ENCODE results near the gene ABCC1.
"Not testable (repeated sequence)": the region's sequence is repeated elsewhere in the genome, so short reads cannot be mapped to it uniquely, and the experiment has no call there.

ABCC1 gene

GRCh38 chr16:16086653-16087446 is 137.4 kb downstream of the ABCC1 start:
- DNase-seq, result no peak

DNA sequence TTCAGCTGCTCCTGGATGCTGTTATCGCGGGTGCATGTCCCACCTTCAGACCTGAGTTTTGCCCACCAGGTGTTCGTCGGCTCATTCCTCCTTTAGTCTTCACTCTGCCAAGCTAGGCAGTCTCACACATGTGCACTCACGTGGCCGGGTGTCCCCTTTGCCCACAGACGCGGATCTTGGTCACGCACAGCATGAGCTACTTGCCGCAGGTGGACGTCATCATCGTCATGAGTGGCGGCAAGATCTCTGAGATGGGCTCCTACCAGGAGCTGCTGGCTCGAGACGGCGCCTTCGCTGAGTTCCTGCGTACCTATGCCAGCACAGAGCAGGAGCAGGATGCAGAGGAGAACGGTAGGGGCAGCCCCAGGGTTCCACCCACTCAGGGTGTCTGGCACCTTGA is 140.8 kb downstream of the ABCC1 start:
- no peak for DNase-seq

DNA sequence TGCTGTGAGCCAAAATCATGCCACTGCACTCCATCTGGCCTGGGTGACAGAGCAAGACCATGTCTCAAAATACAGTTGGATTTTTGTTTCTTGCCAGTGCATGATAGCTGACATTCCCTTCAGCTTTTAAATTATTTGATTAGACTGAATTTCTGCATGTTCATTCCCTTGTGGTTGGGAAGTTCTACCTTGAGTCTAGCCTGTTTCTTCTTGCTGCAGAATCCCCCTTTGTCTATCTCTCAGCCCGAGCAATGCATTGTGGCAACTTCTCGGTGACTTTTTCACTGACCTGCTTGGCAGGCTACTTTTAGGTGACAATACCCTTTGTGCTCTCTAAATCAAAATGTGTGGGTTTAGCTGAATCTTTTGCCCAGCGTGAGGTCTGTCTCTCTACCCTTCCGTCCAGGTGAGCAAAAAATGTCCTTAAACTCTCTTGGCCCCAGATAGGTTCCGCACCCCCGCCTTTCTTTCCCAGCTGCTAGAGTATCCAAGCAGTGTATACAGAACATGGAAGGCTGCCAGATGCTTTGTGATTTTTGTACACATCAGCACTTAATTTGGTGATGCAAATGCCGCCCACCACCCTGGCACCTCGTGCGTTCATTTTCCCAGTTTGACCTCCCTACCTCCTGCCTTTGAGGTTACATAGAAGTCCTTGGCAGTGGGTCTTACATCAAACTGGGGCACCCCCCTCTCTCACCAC is 143.7 kb downstream of the ABCC1 start:
- DNase-seq, result no peak

DNA sequence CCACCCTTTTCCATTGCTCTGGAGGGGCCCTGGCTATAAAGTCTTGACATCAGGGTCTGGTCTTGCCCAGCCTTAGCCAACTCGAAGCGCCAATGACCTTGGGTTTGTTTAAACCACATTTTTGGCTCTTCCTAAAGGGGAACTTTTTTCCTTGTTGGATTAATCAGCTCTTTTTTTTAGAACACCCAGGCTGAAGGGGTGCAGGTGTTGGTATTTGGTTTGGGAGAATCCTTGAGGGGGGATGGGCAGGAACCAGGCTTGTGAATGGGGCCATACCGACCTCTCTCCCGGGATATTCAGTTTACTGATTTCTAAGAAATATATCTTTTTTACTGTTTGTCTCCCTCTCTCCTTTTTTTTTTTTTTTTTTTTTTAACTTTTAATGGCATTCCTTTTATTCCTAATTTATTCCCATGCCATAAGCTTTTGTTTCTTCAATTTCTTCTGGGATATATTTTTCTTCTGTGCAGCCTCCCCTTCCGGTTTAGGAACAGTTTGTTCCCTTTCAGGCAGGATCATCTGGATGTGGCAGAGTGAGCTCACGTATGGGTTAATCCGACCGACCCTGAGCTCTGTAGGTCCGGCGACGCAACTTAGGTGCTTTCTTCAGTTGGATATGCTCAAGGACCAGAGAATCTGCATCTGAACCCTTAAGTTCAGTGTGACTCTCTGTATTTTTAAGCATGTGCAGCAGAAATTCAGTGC is 144.4 kb downstream of the ABCC1 start:
- DNase-seq, result no peak

DNA sequence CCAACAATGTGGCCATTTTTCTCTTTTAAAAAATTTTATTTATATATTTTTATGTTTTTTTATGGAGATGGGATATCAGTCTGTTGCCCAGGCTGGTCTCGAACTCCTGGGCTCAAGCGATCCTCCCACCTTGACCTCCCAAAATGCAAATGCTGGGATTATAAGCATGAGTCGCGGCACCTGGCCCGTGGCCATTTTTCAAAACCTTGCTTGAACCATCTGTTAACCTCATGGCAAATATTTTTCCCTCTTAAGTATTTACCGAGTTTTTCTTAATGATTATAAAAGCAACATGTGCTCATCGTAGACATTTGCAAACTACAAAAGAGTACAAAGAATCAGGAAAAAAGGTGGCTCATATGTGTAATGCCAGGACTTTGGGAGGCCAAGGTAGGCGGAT is 146.2 kb downstream of the ABCC1 start:
- DNase-seq, result no peak

GRCh38 chr16:16096121-16096857 is 146.9 kb downstream of the ABCC1 start:
- no peak for DNase-seq

DNA sequence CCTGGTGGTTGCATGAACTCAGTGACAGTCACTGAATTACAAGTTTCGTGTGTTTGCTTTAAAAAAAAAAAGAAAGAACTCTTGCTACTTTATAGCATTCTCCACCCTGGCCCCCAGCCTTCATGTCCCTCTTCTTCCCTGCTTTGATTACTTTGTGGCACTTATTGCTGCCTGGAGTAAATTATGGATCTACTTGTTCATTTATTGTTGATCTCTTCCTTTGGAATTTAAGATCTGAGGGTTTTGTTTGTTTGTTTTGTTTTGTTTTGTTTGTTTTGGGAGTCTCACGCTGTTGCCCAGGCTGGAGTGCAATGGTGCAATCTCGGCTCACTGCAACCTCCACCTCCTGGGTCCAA is 147.4 kb downstream of the ABCC1 start:
- no peak for DNase-seq

DNA sequence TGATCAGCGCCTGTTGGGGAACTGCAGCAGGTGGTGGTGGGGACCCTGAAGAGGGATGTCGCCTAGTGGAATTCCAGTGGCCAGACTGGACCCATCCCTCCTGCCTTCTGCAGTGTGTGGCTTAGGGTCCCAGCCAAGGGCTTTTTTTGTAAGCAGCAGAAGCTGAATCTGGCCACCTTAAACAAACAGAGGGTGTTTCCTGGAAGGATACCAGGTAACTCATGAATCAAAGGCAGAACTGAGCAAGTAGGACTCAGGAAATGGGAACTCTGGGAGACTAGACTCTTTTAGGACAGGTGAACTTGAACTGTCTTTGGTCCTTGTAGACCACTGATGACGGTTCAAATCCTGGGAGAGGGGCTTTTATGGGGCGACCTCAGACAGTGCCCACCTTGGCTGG is 149.9 kb downstream of the ABCC1 start:
- no peak for DNase-seq

- no peak for DNase-seq
These were observed 151.2 kb downstream of the ABCC1 start for GRCh38 chr16:16100631-16101030.

GRCh38 chr16:16101585-16101984 is 152.2 kb downstream of the ABCC1 start:
- no peak for DNase-seq

- no peak for DNase-seq
These were observed 153.3 kb downstream of the ABCC1 start for GRCh38 chr16:16102738-16103137.

DNA sequence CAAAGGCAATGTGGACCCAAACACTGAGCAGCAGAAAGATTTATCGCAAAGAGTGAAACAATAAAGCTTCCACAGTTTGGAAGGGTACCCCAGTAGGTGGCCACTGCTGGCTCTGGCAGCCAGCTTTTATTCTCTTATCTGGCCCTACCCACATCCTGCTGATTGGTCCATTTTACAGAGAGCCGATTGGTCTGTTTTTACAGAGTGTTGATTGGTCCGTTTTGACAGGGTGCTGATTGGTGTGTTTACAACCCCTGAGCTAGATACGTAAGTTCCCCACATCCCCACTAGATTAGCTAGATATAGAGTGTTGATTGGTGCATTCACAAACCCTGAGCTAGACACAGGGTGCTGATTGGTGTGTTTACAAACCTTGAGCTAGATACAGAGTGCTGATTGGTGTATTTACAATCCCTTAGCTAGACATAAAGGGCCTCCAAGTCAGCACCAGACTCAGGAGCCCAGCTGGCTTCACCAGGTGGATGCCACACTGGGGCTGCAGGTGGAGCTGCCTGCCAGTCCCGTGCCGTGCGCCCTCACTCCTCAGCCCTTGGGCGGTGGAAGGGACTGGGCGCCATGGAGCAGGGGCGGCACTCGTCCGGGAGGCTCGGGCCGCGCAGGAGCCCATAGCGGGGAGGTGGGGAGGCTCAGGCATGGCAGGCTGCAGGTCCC is 154.9 kb downstream of the ABCC1 start:
- DNase-seq, result not testable (repeated sequence)

GRCh38 chr16:16104804-16105141 is 155.4 kb downstream of the ABCC1 start:
- DNase-seq, result not testable (repeated sequence)

GRCh38 chr16:16105646-16106045 is 156.2 kb downstream of the ABCC1 start:
- DNase-seq, result no peak

- no peak for DNase-seq
These were observed 157.1 kb downstream of the ABCC1 start for GRCh38 chr16:16106466-16106865.

DNA sequence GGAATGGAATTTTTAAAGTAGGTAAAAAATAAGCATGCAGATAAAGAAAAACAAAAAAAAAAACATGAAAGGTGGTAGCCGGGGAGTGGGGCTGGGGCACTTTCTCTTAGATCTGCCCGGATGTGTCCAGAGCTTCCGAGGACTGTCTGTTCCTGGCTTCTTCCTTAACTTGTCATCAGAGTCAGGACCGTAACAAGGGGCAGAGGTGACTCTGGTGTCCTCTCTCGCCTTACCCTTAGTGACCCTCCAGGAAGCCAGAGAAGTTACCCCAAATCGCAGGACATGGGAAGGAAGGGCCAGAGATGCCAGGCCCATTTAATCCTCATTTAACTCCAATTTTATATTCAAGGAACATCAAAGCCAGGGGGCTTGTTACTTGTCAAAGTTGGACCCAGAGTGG is 158.4 kb downstream of the ABCC1 start:
- DNase-seq, result no peak

- no peak for DNase-seq
These were observed 159.3 kb downstream of the ABCC1 start for GRCh38 chr16:16108759-16109158.

DNA sequence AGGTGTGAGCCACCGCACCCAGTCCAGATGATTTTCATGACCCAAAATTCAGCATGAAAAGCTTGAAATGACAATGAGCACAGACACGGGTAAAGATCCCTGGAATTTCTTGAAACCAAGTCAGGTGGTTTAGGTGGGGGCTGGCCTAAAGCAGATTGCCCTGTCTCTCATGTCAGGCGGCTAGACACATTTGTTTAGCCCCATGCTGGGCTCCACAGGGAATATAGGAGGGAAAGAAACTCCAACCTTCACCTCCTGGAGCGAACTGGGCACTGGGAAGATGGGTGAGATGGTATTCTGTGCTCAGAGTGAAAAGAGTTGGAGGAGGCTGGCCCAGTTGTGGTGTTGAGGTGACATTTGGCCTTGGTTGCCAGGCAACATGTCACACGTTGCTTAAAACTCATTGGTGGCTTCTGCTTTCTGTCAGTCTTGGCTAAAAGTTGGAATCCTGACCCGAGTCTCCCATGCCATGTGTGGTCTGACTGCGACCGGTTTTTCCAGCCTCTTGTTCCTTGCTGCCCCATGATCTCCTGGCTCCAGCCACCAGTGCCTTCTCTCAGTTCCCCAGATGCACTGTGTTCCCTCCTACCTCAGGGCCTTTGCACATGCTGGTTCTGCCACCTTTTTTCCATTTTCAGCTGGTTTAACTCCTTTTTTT is 160.2 kb downstream of the ABCC1 start:
- no peak for DNase-seq

GRCh38 chr16:16110111-16110490 is 160.7 kb downstream of the ABCC1 start:
- DNase-seq, result no peak

DNA sequence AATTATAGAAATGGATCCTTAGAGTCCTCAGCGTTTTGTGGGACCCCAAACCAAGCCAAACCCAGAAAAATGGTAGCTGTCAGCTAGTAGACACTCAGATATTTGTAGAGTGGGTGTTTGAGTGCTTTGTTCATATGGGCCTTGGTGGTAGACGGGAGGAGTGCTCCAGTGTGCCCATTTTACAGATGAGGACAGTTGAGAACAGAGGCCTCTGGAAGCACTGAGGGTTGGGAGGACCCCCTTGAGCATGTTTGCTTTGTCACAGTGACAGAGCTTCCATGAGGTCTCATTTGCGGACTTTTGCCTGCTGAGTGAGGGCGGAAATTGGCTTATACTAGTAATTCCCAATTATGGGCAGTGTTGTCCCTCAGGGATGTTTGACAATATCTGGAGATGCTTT is 162.2 kb downstream of the ABCC1 start:
- DNase-seq, result no peak

- no peak for DNase-seq
These were observed 163.1 kb downstream of the ABCC1 start for GRCh38 chr16:16112450-16113053.

- no peak for DNase-seq
These were observed 163.7 kb downstream of the ABCC1 start for GRCh38 chr16:16113076-16113475.

Measured in activated CD4-positive, alpha-beta T cell treated with anti-CD3 and anti-CD28 coated beads, Interleukin-2, amount 50 U/mL, for 4 hours (primary cell).